Cerebellar cortex (tissue), 1 donor: ENCODE measurements around the gene NDUFS8.

Experiments used
- DNase-seq: peaks from one replicate; pipeline ENCODE4 v3.0.0-alpha.2; 2015; ENCODE audit warnings: low spot score

Gene NDUFS8

GRCh38 chr11:68036717-68037239, 6.3 kb downstream of the NDUFS8 start:
- no peak for DNase-seq

- no peak for DNase-seq
These were observed 7.1 kb downstream of the NDUFS8 start for GRCh38 chr11:68037411-68038225.

GRCh38 chr11:68038226-68038717, 7.8 kb downstream of the NDUFS8 start:
- DNase-seq: no peak

GRCh38 chr11:68038718-68039525, 8.4 kb downstream of the NDUFS8 start, which contains the start of gene TCIRG1:
Gene TCIRG1, plus strand, starts transcription at chr11:68039025. Its CDS starts 2,247 bp downstream, at chr11:68041272.
- no peak for DNase-seq

GRCh38 chr11:68039526-68040086, 9.1 kb downstream of the NDUFS8 start:
- no peak for DNase-seq

GRCh38 chr11:68040101-68040956, 9.8 kb downstream of the NDUFS8 start:
- DNase-seq: peak; percentile 57

- DNase-seq: no peak
These were observed 10.6 kb downstream of the NDUFS8 start for GRCh38 chr11:68040957-68041591.

GRCh38 chr11:68041617-68042218, 11.2 kb downstream of the NDUFS8 start:
- no peak for DNase-seq

GRCh38 chr11:68042219-68043028, 11.9 kb downstream of the NDUFS8 start:
- peak; percentile 22 for DNase-seq

GRCh38 chr11:68043029-68043348, 12.5 kb downstream of the NDUFS8 start:
- DNase-seq: no peak

GRCh38 chr11:68043349-68044144, 13.1 kb downstream of the NDUFS8 start:
- DNase-seq: no peak

- DNase-seq: no peak
These were observed 13.8 kb downstream of the NDUFS8 start for GRCh38 chr11:68044145-68044813.

- DNase-seq: no peak
These were observed 14.4 kb downstream of the NDUFS8 start for GRCh38 chr11:68044898-68045351.

- DNase-seq: no peak
These were observed 17.2 kb downstream of the NDUFS8 start for GRCh38 chr11:68047437-68048290.

- no peak for DNase-seq
These were observed 18.4 kb downstream of the NDUFS8 start for GRCh38 chr11:68048681-68049508.
